OCI-LY7 (cell line): ENCODE measurements around the gene TBC1D10A.

Experiments used
- EZH2phosphoT487 ChIP-seq: fragments of 200-600 bp; sonication (generic); IDR thresholded peaks from 2 replicates; pipeline ENCODE4 v1.6.1; 2018; ENCODE audit warnings: low read depth, borderline replicate concordance, mild to moderate bottlenecking, mixed run types, antibody characterized with exemption, low read length, moderate library complexity, mixed read lengths
- TF ChIP-seq, protein P1 (sequence below): fragments of 200-600 bp; sonication (generic); conservative IDR thresholded peaks from 2 replicates; pipeline ENCODE4 v1.5.1; 2014; ENCODE audit warnings: mild to moderate bottlenecking, antibody characterized with exemption, low read length, moderate library complexity, mixed read lengths

DNA sequence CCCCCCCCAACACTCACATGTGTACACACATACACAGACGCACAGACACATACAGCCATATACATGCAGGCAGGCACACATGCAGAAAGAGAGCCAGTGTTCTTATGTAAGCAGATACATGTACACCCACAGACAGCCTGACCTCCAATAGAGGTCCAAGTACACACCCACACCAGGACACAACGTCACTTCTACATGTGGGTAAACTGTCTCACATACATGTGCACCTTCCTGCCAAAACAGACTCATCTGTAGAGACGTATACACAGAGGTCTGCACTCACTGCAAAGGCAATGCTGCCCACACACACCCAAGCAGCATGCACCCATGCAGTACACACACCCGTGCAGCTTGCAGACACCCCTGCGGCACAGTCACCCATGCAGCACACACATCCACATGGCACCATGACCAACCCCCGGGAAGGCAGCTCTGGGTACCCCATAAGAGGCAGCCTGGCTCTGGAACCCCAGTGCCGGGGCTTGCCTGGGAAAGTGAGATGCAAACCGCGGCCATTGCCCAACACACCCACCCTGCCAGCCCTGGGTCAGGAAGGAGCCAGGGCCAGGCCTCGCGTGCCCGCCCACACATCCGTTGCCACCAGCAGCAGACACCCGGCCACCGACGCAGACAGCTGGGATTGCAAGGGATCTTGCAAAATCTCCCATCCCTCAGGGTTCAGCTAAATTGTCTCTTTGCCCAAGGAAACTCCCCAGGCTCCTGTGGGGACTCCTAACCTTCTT is 47.5 kb downstream of the TBC1D10A start:
- TF ChIP-seq, protein P1, sequence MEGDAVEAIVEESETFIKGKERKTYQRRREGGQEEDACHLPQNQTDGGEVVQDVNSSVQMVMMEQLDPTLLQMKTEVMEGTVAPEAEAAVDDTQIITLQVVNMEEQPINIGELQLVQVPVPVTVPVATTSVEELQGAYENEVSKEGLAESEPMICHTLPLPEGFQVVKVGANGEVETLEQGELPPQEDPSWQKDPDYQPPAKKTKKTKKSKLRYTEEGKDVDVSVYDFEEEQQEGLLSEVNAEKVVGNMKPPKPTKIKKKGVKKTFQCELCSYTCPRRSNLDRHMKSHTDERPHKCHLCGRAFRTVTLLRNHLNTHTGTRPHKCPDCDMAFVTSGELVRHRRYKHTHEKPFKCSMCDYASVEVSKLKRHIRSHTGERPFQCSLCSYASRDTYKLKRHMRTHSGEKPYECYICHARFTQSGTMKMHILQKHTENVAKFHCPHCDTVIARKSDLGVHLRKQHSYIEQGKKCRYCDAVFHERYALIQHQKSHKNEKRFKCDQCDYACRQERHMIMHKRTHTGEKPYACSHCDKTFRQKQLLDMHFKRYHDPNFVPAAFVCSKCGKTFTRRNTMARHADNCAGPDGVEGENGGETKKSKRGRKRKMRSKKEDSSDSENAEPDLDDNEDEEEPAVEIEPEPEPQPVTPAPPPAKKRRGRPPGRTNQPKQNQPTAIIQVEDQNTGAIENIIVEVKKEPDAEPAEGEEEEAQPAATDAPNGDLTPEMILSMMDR = no peak
- TF ChIP-seq EZH2phosphoT487 = no peak
